ENCODE results near the gene OR2B2.

Gene OR2B2

GRCh38 chr6:27866357-27867050 lies 45.7 kb downstream of the OR2B2 start:
- DNase-seq: peak; percentile 81

GRCh38 chr6:27865850-27866356 lies 46.3 kb downstream of the OR2B2 start:
- peak; percentile 76 for DNase-seq

- peak; percentile 95 for DNase-seq
These were observed 47.0 kb downstream of the OR2B2 start for GRCh38 chr6:27864906-27865849.

- DNase-seq: no peak
These were observed 48.0 kb downstream of the OR2B2 start for GRCh38 chr6:27863962-27864905.

- DNase-seq: no peak
These were observed 49.7 kb downstream of the OR2B2 start for GRCh38 chr6:27862396-27863066.

GRCh38 chr6:27861861-27862260 lies 50.3 kb downstream of the OR2B2 start:
- DNase-seq: no peak

GRCh38 chr6:27861276-27861840 lies 50.8 kb downstream of the OR2B2 start:
- DNase-seq: no peak
